GM23338 (cell line): ENCODE data around the gene HSD11B1. TPM values are rescaled to one million over a fixed set of nuclear protein-coding genes. Genes with fewer than 3 reads are reported as not detected.

Experiments used
- ATAC-seq: fragments of 200-7000 bp; cut with Tn5 transposase; 3 replicates; pipeline ENCODE4 v1.9.1; 2020
- DNase-seq: peaks from one replicate; pipeline ENCODE4 v3.0.0-alpha.2; 2015; ENCODE audit warnings: low spot score
- H2AFZ ChIP-seq: fragments of 200-600 bp; sonication (generic); 2 replicates; pipeline ENCODE4 v1.8.0; 2016; ENCODE audit warnings: antibody characterized with exemption, mild to moderate bottlenecking, moderate library complexity
- H3F3A ChIP-seq: fragments of 200-600 bp; sonication (generic); replicated peaks from 2 replicates; pipeline ENCODE4 v1.8.0; 2017; ENCODE audit warnings: antibody characterized with exemption, mixed run types, low read depth
- H3K27ac ChIP-seq: fragments of 200-600 bp; sonication (generic); 2 replicates; pipeline ENCODE4 v1.6.1; 2016; ENCODE audit warnings: low read depth
- H3K27me3 ChIP-seq: fragments of 200-600 bp; sonication (generic); 2 replicates; pipeline ENCODE4 v1.8.0; 2016; ENCODE audit warnings: mild to moderate bottlenecking, mixed run types, moderate library complexity; ENCODE audit not compliant: insufficient read depth
- H3K36me3 ChIP-seq: fragments of 200-600 bp; sonication (generic); 2 replicates; pipeline ENCODE4 v1.8.0; 2016; ENCODE audit warnings: mild to moderate bottlenecking; ENCODE audit not compliant: insufficient read depth
- H3K4me1 ChIP-seq: fragments of 200-600 bp; sonication (generic); 2 replicates; pipeline ENCODE4 v1.8.0; 2016; ENCODE audit warnings: mild to moderate bottlenecking, moderate library complexity; ENCODE audit not compliant: insufficient read depth
- H3K4me2 ChIP-seq: fragments of 200-600 bp; sonication (generic); 2 replicates; pipeline ENCODE4 v1.7.1; 2017; ENCODE audit warnings: mixed run types
- H3K4me3 ChIP-seq: fragments of 200-600 bp; sonication (generic); 2 replicates; pipeline ENCODE4 v1.6.1; 2016; ENCODE audit warnings: mixed run types
- H3K79me2 ChIP-seq: fragments of 200-600 bp; sonication (generic); replicated peaks from 2 replicates; pipeline ENCODE4 v1.8.0; 2017; ENCODE audit warnings: mild to moderate bottlenecking; ENCODE audit not compliant: insufficient read depth
- H3K9me2 ChIP-seq: fragments of 200-600 bp; sonication (generic); 2 replicates; pipeline ENCODE4 v1.8.0; 2017; ENCODE audit not compliant: insufficient read depth
- H4K20me1 ChIP-seq: fragments of 200-600 bp; sonication (generic); replicated peaks from 2 replicates; pipeline ENCODE4 v1.8.0; 2017; ENCODE audit warnings: mild to moderate bottlenecking; ENCODE audit not compliant: insufficient read depth
- H3K27ac Mint-ChIP-seq: 2 replicates; pipeline ENCODE4 v1.8.0; 2020; ENCODE audit warnings: inconsistent platforms, mild to moderate bottlenecking, moderate library complexity, mixed read lengths
- H3K27me3 Mint-ChIP-seq: 3 replicates; pipeline ENCODE4 v1.8.0; 2022; ENCODE audit warnings: low read depth, mild to moderate bottlenecking, moderate library complexity, mixed read lengths, inconsistent platforms; ENCODE audit not compliant: insufficient read depth, poor library complexity
- H3K36me3 Mint-ChIP-seq: 3 replicates; pipeline ENCODE4 v1.8.0; 2021; ENCODE audit warnings: low read depth, mild to moderate bottlenecking, inconsistent platforms, moderate library complexity, mixed read lengths
- H3K4me1 Mint-ChIP-seq: 3 replicates; pipeline ENCODE4 v1.8.0; 2020; ENCODE audit warnings: mild to moderate bottlenecking, inconsistent platforms, mixed read lengths
- H3K4me3 Mint-ChIP-seq: 3 replicates; pipeline ENCODE4 v1.8.0; 2021; ENCODE audit warnings: moderate library complexity, mild to moderate bottlenecking, inconsistent platforms, mixed read lengths
- H3K9me3 Mint-ChIP-seq: 3 replicates; pipeline ENCODE4 v1.8.0; 2020; ENCODE audit warnings: moderate library complexity, mild to moderate bottlenecking, inconsistent platforms, mixed read lengths
- CREB1 ChIP-seq: fragments of 250-450 bp; sonication (Bioruptor Pico); IDR thresholded peaks from 2 replicates; pipeline ENCODE4 v1.5.0; 2020; ENCODE audit warnings: low read depth, mild to moderate bottlenecking, moderate library complexity
- ETS1 ChIP-seq: IDR thresholded peaks from 2 replicates; pipeline ENCODE4 v1.6.1; 2016; ENCODE audit warnings: antibody characterized with exemption
- EZH2 ChIP-seq: fragments of 200-600 bp; sonication (generic); IDR thresholded peaks from one replicate; pipeline ENCODE4 v1.8.0; 2017; ENCODE audit warnings: antibody characterized with exemption, mild to moderate bottlenecking, low read depth; ENCODE audit not compliant: unreplicated experiment
- EZH2phosphoT487 ChIP-seq: fragments of 200-600 bp; sonication (generic); IDR thresholded peaks from one replicate; pipeline ENCODE4 v1.8.1; 2018; ENCODE audit warnings: antibody characterized with exemption; ENCODE audit not compliant: unreplicated experiment
- JUNB ChIP-seq: IDR thresholded peaks from one replicate; pipeline ENCODE4 v1.6.1; 2016; ENCODE audit warnings: antibody characterized with exemption; ENCODE audit not compliant: unreplicated experiment
- NANOG ChIP-seq: IDR thresholded peaks from 2 replicates; pipeline ENCODE4 v1.6.1; 2016; ENCODE audit warnings: antibody characterized with exemption, borderline replicate concordance
- STAT1 ChIP-seq: IDR thresholded peaks from one replicate; pipeline ENCODE4 v1.6.1; 2016; ENCODE audit warnings: antibody characterized with exemption; ENCODE audit not compliant: unreplicated experiment
- ZNF114 ChIP-seq: fragments of 250-450 bp; sonication (Bioruptor Pico); IDR thresholded peaks from 2 replicates; pipeline ENCODE4 v1.5.0; 2020; ENCODE audit warnings: mild to moderate bottlenecking, moderate library complexity
- ZNF462 ChIP-seq: fragments of 250-450 bp; sonication (Bioruptor Pico); IDR thresholded peaks from 2 replicates; pipeline ENCODE4 v1.5.0; 2020; ENCODE audit warnings: mild to moderate bottlenecking, moderate library complexity
- polyA plus RNA-seq: library from polyadenylated mRNA; unstranded; fragments of >200 nt; fragmentation: Nextera tagmentation; extraction: Ambion mirVana; gene quantifications from 2 replicates; pipeline ENCODE4 v1.2.1, GENCODE V29; 2016
- total RNA-seq: library from RNA; depleted of rRNA; stranded (reverse); fragments of >200 nt; shearing (Covaris generic); gene quantifications from 2 replicates; pipeline ENCODE4 v1.2.3, GENCODE V29; 2014

HSD11B1 gene
- total and polyA plus RNA-seq, 2 experiments from 2014 or later, result not detected

GRCh38 chr1:209766051-209766450 lies 61.4 kb downstream of the HSD11B1 start:
- TF ChIP-seq ETS1, result no peak
- Mint-ChIP-seq H3K9me3 (no peaks in the 10 kb centered on the region), H3K27me3 (peaks cover 2% of the 10 kb centered on the region), H3K4me1 (peaks cover 9% of the 10 kb centered on the region), H3K4me3 (no peak overlapping the region), H3K27ac (no peak overlapping the region), H3K36me3 (no peaks in the 10 kb centered on the region)
- Histone ChIP-seq H3K9me2 (peaks cover 4% of the 10 kb centered on the region; the same call in 1 of the 2 replicates), H3K27ac (no peak overlapping the region), H3K4me3 (no peak overlapping the region), H3K4me2 (no peak overlapping the region), H3K27me3 (no peaks in the 10 kb centered on the region), H4K20me1 (no peaks in the 10 kb centered on the region), H3K79me2 (no peaks in the 10 kb centered on the region), H3K36me3 (no peaks in the 10 kb centered on the region), H2AFZ (no peak overlapping the region), H3F3A (no peaks in the 10 kb centered on the region), H3K4me1 (peaks cover 8% of the 10 kb centered on the region; the same call in 1 of the 2 replicates)
- DNase-seq (no peak), ATAC-seq (no peak)

GRCh38 chr1:209767096-209767495 lies 62.5 kb downstream of the HSD11B1 start:
- Histone ChIP-seq H3K4me3 (no peak overlapping the region), H2AFZ (no peak overlapping the region), H3K27me3 (no peaks in the 10 kb centered on the region), H3K9me2 (peaks cover 4% of the 10 kb centered on the region; the same call in 1 of the 2 replicates), H3K27ac (no peak overlapping the region), H3K4me2 (no peak overlapping the region), H3F3A (no peaks in the 10 kb centered on the region), H4K20me1 (no peaks in the 10 kb centered on the region), H3K4me1 (peaks cover 8% of the 10 kb centered on the region; the same call in 1 of the 2 replicates), H3K36me3 (no peaks in the 10 kb centered on the region), H3K79me2 (no peaks in the 10 kb centered on the region)
- Mint-ChIP-seq H3K9me3 (no peaks in the 10 kb centered on the region), H3K27me3 (peaks cover 2% of the 10 kb centered on the region), H3K27ac (no peak overlapping the region), H3K36me3 (no peaks in the 10 kb centered on the region), H3K4me1 (peaks cover 9% of the 10 kb centered on the region), H3K4me3 (no peak overlapping the region)
- ATAC-seq, result no peak
- DNase-seq, result no peak
- TF ChIP-seq JUNB (no peak), EZH2 (no peak)

- Histone ChIP-seq H3K79me2 (no peaks in the 10 kb centered on the region), H3K4me3 (no peak overlapping the region), H2AFZ (no peak overlapping the region), H3K27ac (no peak overlapping the region), H4K20me1 (no peaks in the 10 kb centered on the region), H3F3A (no peaks in the 10 kb centered on the region), H3K36me3 (no peaks in the 10 kb centered on the region), H3K4me1 (peaks cover 8% of the 10 kb centered on the region; the same call in 1 of the 2 replicates), H3K4me2 (no peak overlapping the region), H3K9me2 (peaks cover 4% of the 10 kb centered on the region; the same call in 1 of the 2 replicates), H3K27me3 (no peaks in the 10 kb centered on the region)
- ATAC-seq (no peak), DNase-seq (no peak)
- H3K36me3 Mint-ChIP-seq, result no peaks in the 10 kb centered on the region
- H3K27ac Mint-ChIP-seq, result no peak overlapping the region
- peaks cover 2% of the 10 kb centered on the region for H3K27me3 Mint-ChIP-seq
- no peak overlapping the region for H3K4me3 Mint-ChIP-seq
- peaks cover 9% of the 10 kb centered on the region for H3K4me1 Mint-ChIP-seq
- H3K9me3 Mint-ChIP-seq, result no peaks in the 10 kb centered on the region
- TF ChIP-seq ZNF462 (CRISPR knock-in tag) (no peak), CREB1 (CRISPR knock-in tag) (no peak), STAT1 (no peak), ZNF114 (CRISPR knock-in tag) (no peak), JUNB (no peak), NANOG (no peak), ETS1 (no peak), EZH2phosphoT487 (no peak)
These were observed 63.1 kb downstream of the HSD11B1 start for GRCh38 chr1:209767706-209768105.
